SK-N-SH (cell line): Measurements from ENCODE around the gene MUC5AC.

Experiments
- CTCF ChIP-seq: fragments of 200-600 bp; sonication (generic); IDR thresholded peaks from 2 replicates; pipeline ENCODE4 v1.6.1; 2017; ENCODE audit warnings: antibody characterized with exemption, mild to moderate bottlenecking, moderate library complexity
- GABPA ChIP-seq: IDR thresholded peaks from 2 replicates; pipeline ENCODE4 v1.4.0; 2012; ENCODE audit warnings: low read depth, mild to moderate bottlenecking
- MXI1 ChIP-seq: IDR thresholded peaks from 2 replicates; pipeline ENCODE4 v1.6.1; 2012; ENCODE audit warnings: mild to moderate bottlenecking, low read depth, low read length, improper control_type of control experiment
- SMC3 ChIP-seq: IDR thresholded peaks from 2 replicates; pipeline ENCODE4 v1.6.1; 2012; ENCODE audit warnings: low read depth, low read length, improper control_type of control experiment

- TF ChIP-seq CTCF: no peak
- TF ChIP-seq GABPA: no peak
- no peak for TF ChIP-seq MXI1
- no peak for TF ChIP-seq SMC3
These were observed 10.0 kb upstream of the MUC5AC start for GRCh38 chr11:1147792-1148191.
